GM23338 (cell line): ENCODE measurements around the gene CNTNAP2. TPM values are rescaled to one million over a fixed set of nuclear protein-coding genes. Genes with fewer than 3 reads are reported as not detected.

Experiments
- ATAC-seq: fragments of 200-7000 bp; cut with Tn5 transposase; 3 replicates; pipeline ENCODE4 v1.9.1; 2020
- DNase-seq: peaks from one replicate; pipeline ENCODE4 v3.0.0-alpha.2; 2015; ENCODE audit warnings: low spot score
- H2AFZ ChIP-seq: fragments of 200-600 bp; sonication (generic); 2 replicates; pipeline ENCODE4 v1.8.0; 2016; ENCODE audit warnings: antibody characterized with exemption, mild to moderate bottlenecking, moderate library complexity
- H3F3A ChIP-seq: fragments of 200-600 bp; sonication (generic); replicated peaks from 2 replicates; pipeline ENCODE4 v1.8.0; 2017; ENCODE audit warnings: antibody characterized with exemption, mixed run types, low read depth
- H3K27ac ChIP-seq: fragments of 200-600 bp; sonication (generic); 2 replicates; pipeline ENCODE4 v1.6.1; 2016; ENCODE audit warnings: low read depth
- H3K27me3 ChIP-seq: fragments of 200-600 bp; sonication (generic); 2 replicates; pipeline ENCODE4 v1.8.0; 2016; ENCODE audit warnings: mild to moderate bottlenecking, mixed run types, moderate library complexity; ENCODE audit not compliant: insufficient read depth
- H3K36me3 ChIP-seq: fragments of 200-600 bp; sonication (generic); 2 replicates; pipeline ENCODE4 v1.8.0; 2016; ENCODE audit warnings: mild to moderate bottlenecking; ENCODE audit not compliant: insufficient read depth
- H3K4me1 ChIP-seq: fragments of 200-600 bp; sonication (generic); 2 replicates; pipeline ENCODE4 v1.8.0; 2016; ENCODE audit warnings: mild to moderate bottlenecking, moderate library complexity; ENCODE audit not compliant: insufficient read depth
- H3K4me2 ChIP-seq: fragments of 200-600 bp; sonication (generic); 2 replicates; pipeline ENCODE4 v1.7.1; 2017; ENCODE audit warnings: mixed run types
- H3K4me3 ChIP-seq: fragments of 200-600 bp; sonication (generic); 2 replicates; pipeline ENCODE4 v1.6.1; 2016; ENCODE audit warnings: mixed run types
- H3K79me2 ChIP-seq: fragments of 200-600 bp; sonication (generic); replicated peaks from 2 replicates; pipeline ENCODE4 v1.8.0; 2017; ENCODE audit warnings: mild to moderate bottlenecking; ENCODE audit not compliant: insufficient read depth
- H3K9me2 ChIP-seq: fragments of 200-600 bp; sonication (generic); 2 replicates; pipeline ENCODE4 v1.8.0; 2017; ENCODE audit not compliant: insufficient read depth
- H4K20me1 ChIP-seq: fragments of 200-600 bp; sonication (generic); replicated peaks from 2 replicates; pipeline ENCODE4 v1.8.0; 2017; ENCODE audit warnings: mild to moderate bottlenecking; ENCODE audit not compliant: insufficient read depth
- H3K27ac Mint-ChIP-seq: 2 replicates; pipeline ENCODE4 v1.8.0; 2020; ENCODE audit warnings: inconsistent platforms, mild to moderate bottlenecking, moderate library complexity, mixed read lengths
- H3K27me3 Mint-ChIP-seq: 3 replicates; pipeline ENCODE4 v1.8.0; 2022; ENCODE audit warnings: low read depth, mild to moderate bottlenecking, moderate library complexity, mixed read lengths, inconsistent platforms; ENCODE audit not compliant: insufficient read depth, poor library complexity
- H3K36me3 Mint-ChIP-seq: 3 replicates; pipeline ENCODE4 v1.8.0; 2021; ENCODE audit warnings: low read depth, mild to moderate bottlenecking, inconsistent platforms, moderate library complexity, mixed read lengths
- H3K4me1 Mint-ChIP-seq: 3 replicates; pipeline ENCODE4 v1.8.0; 2020; ENCODE audit warnings: mild to moderate bottlenecking, inconsistent platforms, mixed read lengths
- H3K4me3 Mint-ChIP-seq: 3 replicates; pipeline ENCODE4 v1.8.0; 2021; ENCODE audit warnings: moderate library complexity, mild to moderate bottlenecking, inconsistent platforms, mixed read lengths
- H3K9me3 Mint-ChIP-seq: 3 replicates; pipeline ENCODE4 v1.8.0; 2020; ENCODE audit warnings: moderate library complexity, mild to moderate bottlenecking, inconsistent platforms, mixed read lengths
- CREB1 ChIP-seq: fragments of 250-450 bp; sonication (Bioruptor Pico); IDR thresholded peaks from 2 replicates; pipeline ENCODE4 v1.5.0; 2020; ENCODE audit warnings: low read depth, mild to moderate bottlenecking, moderate library complexity
- CTCF ChIP-seq, 2 experiments: fragments of 200-600 bp in 1 of 2; sonication (generic) in 1 of 2; conservative IDR thresholded peaks; 2 replicates each; pipeline versions ENCODE4 v1.5.1 to v1.6.1; 2016 to 2017; ENCODE audit warnings: antibody characterized with exemption in 2 of 2, low read depth in 2 of 2, mild to moderate bottlenecking in 2 of 2, moderate library complexity in 1 of 2
- JUNB ChIP-seq: IDR thresholded peaks from one replicate; pipeline ENCODE4 v1.6.1; 2016; ENCODE audit warnings: antibody characterized with exemption; ENCODE audit not compliant: unreplicated experiment
- POLR2AphosphoS5 ChIP-seq: IDR thresholded peaks from 2 replicates; pipeline ENCODE4 v1.6.1; 2016; ENCODE audit warnings: antibody characterized with exemption, low read depth
- REST ChIP-seq: IDR thresholded peaks from one replicate; pipeline ENCODE4 v1.6.1; 2018; ENCODE audit warnings: antibody characterized with exemption; ENCODE audit not compliant: unreplicated experiment
- STAT1 ChIP-seq: IDR thresholded peaks from one replicate; pipeline ENCODE4 v1.6.1; 2016; ENCODE audit warnings: antibody characterized with exemption; ENCODE audit not compliant: unreplicated experiment
- ZNF331 ChIP-seq: fragments of 250-450 bp; sonication (Bioruptor Pico); IDR thresholded peaks from 2 replicates; pipeline ENCODE4 v1.5.0; 2020; ENCODE audit warnings: low read depth, mild to moderate bottlenecking, moderate library complexity
- ZNF462 ChIP-seq: fragments of 250-450 bp; sonication (Bioruptor Pico); IDR thresholded peaks from 2 replicates; pipeline ENCODE4 v1.5.0; 2020; ENCODE audit warnings: mild to moderate bottlenecking, moderate library complexity
- polyA plus RNA-seq: library from polyadenylated mRNA; unstranded; fragments of >200 nt; fragmentation: Nextera tagmentation; extraction: Ambion mirVana; gene quantifications from 2 replicates; pipeline ENCODE4 v1.2.1, GENCODE V29; 2016
- total RNA-seq: library from RNA; depleted of rRNA; stranded (reverse); fragments of >200 nt; shearing (Covaris generic); gene quantifications from 2 replicates; pipeline ENCODE4 v1.2.3, GENCODE V29; 2014
- TF ChIP-seq, protein P1 (sequence below): IDR thresholded peaks from 2 replicates; pipeline ENCODE4 v1.6.1; 2016; ENCODE audit warnings: antibody characterized with exemption

The CNTNAP2 gene
- total and polyA plus RNA-seq, 2 experiments from 2014 or later, result 38.2 to 61.3 TPM

GRCh38 chr7:147723536-147723935 lies 1606.9 kb downstream of the CNTNAP2 start:
- Histone ChIP-seq H3K4me1 (no peaks in the 10 kb centered on the region), H3F3A (no peaks in the 10 kb centered on the region), H4K20me1 (no peaks in the 10 kb centered on the region), H3K4me3 (no peak overlapping the region), H3K79me2 (no peaks in the 10 kb centered on the region), H3K4me2 (no peak overlapping the region), H2AFZ (no peak overlapping the region), H3K27me3 (no peaks in the 10 kb centered on the region), H3K27ac (no peak overlapping the region), H3K36me3 (0 out of 2 replicates have a peak, but pooled peaks cover 4% of the 10 kb centered on the region), H3K9me2 (no peaks in the 10 kb centered on the region)
- Mint-ChIP-seq H3K4me3 (no peak overlapping the region), H3K9me3 (peaks cover 4% of the 10 kb centered on the region; the same call in 2 of the 3 replicates), H3K27me3 (no peaks in the 10 kb centered on the region), H3K36me3 (no peaks in the 10 kb centered on the region), H3K27ac (no peak overlapping the region), H3K4me1 (no peaks in the 10 kb centered on the region; the same call in 2 of the 3 replicates)
- DNase-seq (no peak), ATAC-seq (no peak)
- TF ChIP-seq REST (no peak), STAT1 (no peak), ZNF331 (CRISPR knock-in tag) (no peak), JUNB (no peak), POLR2AphosphoS5 (no peak)

DNA sequence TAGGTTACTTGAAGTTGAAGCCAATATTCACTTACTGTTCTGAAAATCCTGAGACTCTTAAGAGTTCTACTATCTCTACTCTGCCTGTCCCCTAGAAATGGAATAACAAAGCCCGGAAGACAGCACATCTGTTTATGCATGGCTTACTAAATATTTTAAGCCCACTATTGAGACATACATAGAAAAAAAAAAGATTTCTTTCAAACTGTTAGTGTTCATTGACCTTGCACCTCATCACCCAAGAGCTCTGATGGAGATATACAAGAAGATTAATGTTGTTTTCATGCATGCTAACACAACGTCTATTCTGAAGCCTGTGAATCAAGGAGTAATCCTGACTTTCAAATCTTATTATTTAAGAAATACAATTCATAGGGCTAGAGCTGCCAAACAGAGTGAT lies 1614.7 kb downstream of the CNTNAP2 start:
- H3K4me1 ChIP-seq, result no peaks in the 10 kb centered on the region
- H3K4me3 ChIP-seq, result no peak overlapping the region
- no peaks in the 10 kb centered on the region for H3F3A ChIP-seq
- H3K27ac ChIP-seq, result no peak overlapping the region
- no peaks in the 10 kb centered on the region for H3K4me1 Mint-ChIP-seq
- no peaks in the 10 kb centered on the region for H3K79me2 ChIP-seq
- H3K27me3 ChIP-seq, result no peaks in the 10 kb centered on the region
- H3K4me2 ChIP-seq, result no peak overlapping the region
- H4K20me1 ChIP-seq, result no peaks in the 10 kb centered on the region
- H3K4me3 Mint-ChIP-seq, result no peak overlapping the region
- H2AFZ ChIP-seq, result no peak overlapping the region
- no peaks in the 10 kb centered on the region for H3K9me2 ChIP-seq
- H3K36me3 ChIP-seq, result no peaks in the 10 kb centered on the region
- 0 out of 3 replicates have a peak, but pooled peaks cover 2% of the 10 kb centered on the region for H3K36me3 Mint-ChIP-seq
- peaks cover 19% of the 10 kb centered on the region for H3K9me3 Mint-ChIP-seq
- ATAC-seq, result no peak
- no peak overlapping the region for H3K27ac Mint-ChIP-seq
- DNase-seq, result no peak
- H3K27me3 Mint-ChIP-seq, result no peaks in the 10 kb centered on the region
- TF ChIP-seq, protein P1, sequence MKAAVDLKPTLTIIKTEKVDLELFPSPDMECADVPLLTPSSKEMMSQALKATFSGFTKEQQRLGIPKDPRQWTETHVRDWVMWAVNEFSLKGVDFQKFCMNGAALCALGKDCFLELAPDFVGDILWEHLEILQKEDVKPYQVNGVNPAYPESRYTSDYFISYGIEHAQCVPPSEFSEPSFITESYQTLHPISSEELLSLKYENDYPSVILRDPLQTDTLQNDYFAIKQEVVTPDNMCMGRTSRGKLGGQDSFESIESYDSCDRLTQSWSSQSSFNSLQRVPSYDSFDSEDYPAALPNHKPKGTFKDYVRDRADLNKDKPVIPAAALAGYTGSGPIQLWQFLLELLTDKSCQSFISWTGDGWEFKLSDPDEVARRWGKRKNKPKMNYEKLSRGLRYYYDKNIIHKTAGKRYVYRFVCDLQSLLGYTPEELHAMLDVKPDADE, result no peak
- no peak for TF ChIP-seq JUNB
- TF ChIP-seq CREB1, result no peak
- no peak for TF ChIP-seq POLR2AphosphoS5
- no peak for TF ChIP-seq ZNF331 (CRISPR knock-in tag)
- no peak for TF ChIP-seq CTCF (conservative IDR thresholded peaks at IDR 0.05; ENCODE audit: low read depth in 2 of 2)
- TF ChIP-seq ZNF462 (CRISPR knock-in tag), result no peak
